Measurements from ENCODE around the gene FAM187B.
"Not testable (repeated sequence)": the region's sequence is repeated elsewhere in the genome, so short reads cannot be mapped to it uniquely, and the experiment has no call there.

Gene FAM187B

DNA sequence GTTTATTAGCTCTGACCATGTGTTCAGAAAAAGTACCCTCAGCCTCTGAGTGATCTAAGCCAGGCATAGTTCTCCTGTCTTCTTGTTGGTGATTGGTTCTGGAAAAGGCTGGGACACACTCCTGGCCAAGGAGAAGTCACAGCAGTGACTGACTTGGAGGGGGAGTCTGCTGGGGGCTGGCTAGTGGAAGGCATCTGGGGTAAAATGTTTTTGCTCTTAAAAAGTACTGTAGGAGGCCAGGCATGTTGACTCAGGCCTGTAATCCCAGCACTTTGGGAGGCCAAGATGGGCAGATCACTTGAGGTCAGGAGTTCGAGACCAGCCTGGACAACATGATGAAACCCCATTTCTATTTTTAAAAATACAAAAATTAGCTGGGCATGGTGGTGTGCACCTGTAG, 21.7 kb downstream of the FAM187B start:
- ATAC-seq (replicated peaks) (no peak), DNase-seq (no peak)
- Mint-ChIP-seq H3K4me1 (ENCODE audit: low read depth in 2 of 2) (peaks cover 48 to 53% of the 10 kb centered on the region in 2 donors), H3K9me3 (no peaks in the 10 kb centered on the region), H3K4me3 (peak overlapping the region; percentile 44 to 71), H3K27ac (peak overlapping the region; percentile 76 to 89), H3K27me3 (no peaks in the 10 kb centered on the region), H3K36me3 (ENCODE audit: insufficient read depth) (peaks cover 17% of the 10 kb centered on the region)

GRCh38 chr19:35206379-35206778, 22.2 kb downstream of the FAM187B start:
- H3K4me3 Mint-ChIP-seq = peak overlapping the region; percentile 44 to 71
- H3K36me3 Mint-ChIP-seq (ENCODE audit: insufficient read depth) = peaks cover 12% of the 10 kb centered on the region
- DNase-seq (peak; percentile 51 to 54 (median 53)), ATAC-seq (replicated peaks) (peak; percentile 54)
- H3K27ac Mint-ChIP-seq = peak overlapping the region; percentile 76 to 89
- H3K27me3 Mint-ChIP-seq = no peaks in the 10 kb centered on the region
- peaks cover 43 to 50% of the 10 kb centered on the region in 2 donors for H3K4me1 Mint-ChIP-seq (ENCODE audit: low read depth in 2 of 2)
- no peaks in the 10 kb centered on the region for H3K9me3 Mint-ChIP-seq

- peaks cover 7% of the 10 kb centered on the region for H3K36me3 Mint-ChIP-seq (ENCODE audit: insufficient read depth)
Observed at GRCh38 chr19:35205733-35206323, 22.7 kb downstream of the FAM187B start.

DNA sequence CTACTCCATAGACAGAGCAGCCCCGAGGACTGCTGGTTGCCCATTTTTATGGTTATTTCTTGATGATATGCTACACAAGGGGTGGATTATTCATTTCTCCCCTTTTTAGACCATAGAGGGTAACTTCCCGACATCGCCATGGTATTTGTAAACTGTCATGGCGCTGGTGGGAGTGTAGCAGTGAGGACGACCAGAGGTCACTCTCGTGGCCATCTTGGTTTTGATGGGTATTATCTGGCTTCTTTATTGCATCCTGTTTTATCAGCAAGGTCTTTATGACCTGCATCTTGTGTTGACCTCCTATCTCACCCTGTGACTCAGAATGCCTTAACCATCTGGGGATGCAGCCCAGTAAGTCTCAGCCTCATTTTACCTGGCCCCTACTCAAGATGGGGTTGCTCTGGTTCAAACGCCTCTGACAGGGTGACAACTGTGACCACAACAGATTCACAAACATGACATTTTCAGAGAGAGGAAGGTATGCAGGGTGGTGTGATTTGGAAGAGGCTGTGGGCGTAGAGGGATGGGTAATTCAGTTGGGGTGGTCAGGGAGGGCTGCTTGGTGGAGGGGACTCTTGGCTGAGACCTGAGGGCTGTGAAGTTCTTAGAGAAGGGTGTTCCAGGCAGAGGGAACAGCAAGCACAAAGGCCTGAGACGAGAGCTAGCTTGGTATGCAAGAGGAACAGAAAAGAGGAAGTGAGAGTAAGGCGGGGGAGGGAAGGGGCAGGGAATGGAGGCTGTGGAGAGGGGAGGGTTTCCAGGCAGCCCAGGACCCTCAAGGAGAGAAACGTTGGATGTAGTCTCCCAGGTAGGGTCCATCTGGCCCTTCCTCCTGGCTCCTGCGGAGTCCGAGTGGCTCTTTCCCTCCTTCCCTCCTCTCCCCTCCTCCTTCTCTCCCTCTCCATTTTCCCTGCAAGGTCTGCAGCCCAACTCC, 23.5 kb downstream of the FAM187B start:
- peak overlapping the region; percentile 4 to 30 for H3K4me3 Mint-ChIP-seq
- no peak for DNase-seq
- peaks cover 4% of the 10 kb centered on the region for H3K36me3 Mint-ChIP-seq (ENCODE audit: insufficient read depth)
- peak overlapping the region; percentile 76 to 89 for H3K27ac Mint-ChIP-seq
- no peaks in the 10 kb centered on the region for H3K9me3 Mint-ChIP-seq
- H3K4me1 Mint-ChIP-seq (ENCODE audit: low read depth in 2 of 2) = peaks cover 36 to 51% of the 10 kb centered on the region in 2 donors
- no peaks in the 10 kb centered on the region for H3K27me3 Mint-ChIP-seq
- no peak for ATAC-seq (replicated peaks)

More at GRCh38 chr19:35205733-35206323, 22.7 kb downstream of the FAM187B start:
- peaks cover 39 to 52% of the 10 kb centered on the region in 2 donors for H3K4me1 Mint-ChIP-seq (ENCODE audit: low read depth in 2 of 2)
- peak overlapping the region; percentile 76 to 89 for H3K27ac Mint-ChIP-seq
- DNase-seq (no peak), ATAC-seq (replicated peaks) (no peak)
- H3K27me3 Mint-ChIP-seq = no peaks in the 10 kb centered on the region
- H3K4me3 Mint-ChIP-seq = peak overlapping the region; percentile 44 to 71
- no peaks in the 10 kb centered on the region for H3K9me3 Mint-ChIP-seq

DNA sequence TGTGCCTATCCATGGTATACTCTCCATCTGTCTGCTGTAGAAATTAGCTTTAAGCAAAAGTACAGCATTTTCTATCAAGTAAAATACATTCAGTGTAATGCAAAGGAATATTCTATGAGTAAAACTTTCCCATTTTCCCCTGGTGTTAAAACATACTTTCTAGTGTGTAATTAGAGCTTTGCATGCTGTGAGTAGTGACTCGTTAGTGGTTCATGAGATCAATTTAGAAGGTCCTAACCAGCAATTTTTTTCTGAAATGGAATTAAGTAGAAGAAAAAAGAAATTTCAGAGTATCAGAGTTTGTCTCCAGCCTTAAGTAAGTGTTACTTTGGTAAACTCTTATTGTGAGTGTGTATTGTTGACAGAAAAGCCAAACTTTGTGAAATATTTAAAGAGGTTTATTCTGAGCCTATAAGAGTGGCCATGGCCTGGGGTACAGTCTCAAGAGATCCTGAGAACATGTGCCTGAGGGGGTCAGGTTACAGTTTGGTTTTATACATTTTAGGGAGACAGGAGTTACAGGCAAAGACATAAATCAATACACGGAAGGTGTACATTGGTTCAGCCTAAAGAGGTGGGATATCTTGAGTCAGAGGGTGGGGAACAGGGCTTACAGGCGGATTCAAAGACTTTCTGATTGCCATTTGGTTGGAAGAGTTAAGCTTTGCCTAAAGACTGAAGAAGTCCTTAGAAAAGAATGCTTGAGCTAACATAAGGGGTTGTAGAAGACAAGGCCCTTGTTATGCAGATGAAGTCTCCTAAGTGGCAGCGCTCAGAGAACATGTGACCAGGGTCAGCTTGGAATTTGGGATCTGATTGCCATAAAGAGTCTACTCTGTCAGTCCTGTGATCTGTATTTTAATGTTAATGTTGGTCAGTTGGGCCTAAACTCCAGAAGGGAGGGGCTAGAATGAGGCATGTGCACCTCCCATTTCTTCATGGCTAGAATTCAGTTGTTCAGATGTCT, 25.5 kb downstream of the FAM187B start:
- H3K9me3 Mint-ChIP-seq = no peaks in the 10 kb centered on the region
- H3K4me1 Mint-ChIP-seq (ENCODE audit: low read depth in 2 of 2) = peaks cover 42 to 46% of the 10 kb centered on the region in 2 donors
- H3K27ac Mint-ChIP-seq = peak overlapping the region; percentile 70 to 77
- H3K4me3 Mint-ChIP-seq = no peak overlapping the region
- ATAC-seq (replicated peaks) (no peak), DNase-seq (no peak)
- peaks cover 4% of the 10 kb centered on the region for H3K36me3 Mint-ChIP-seq (ENCODE audit: insufficient read depth)
- H3K27me3 Mint-ChIP-seq = no peaks in the 10 kb centered on the region

DNA sequence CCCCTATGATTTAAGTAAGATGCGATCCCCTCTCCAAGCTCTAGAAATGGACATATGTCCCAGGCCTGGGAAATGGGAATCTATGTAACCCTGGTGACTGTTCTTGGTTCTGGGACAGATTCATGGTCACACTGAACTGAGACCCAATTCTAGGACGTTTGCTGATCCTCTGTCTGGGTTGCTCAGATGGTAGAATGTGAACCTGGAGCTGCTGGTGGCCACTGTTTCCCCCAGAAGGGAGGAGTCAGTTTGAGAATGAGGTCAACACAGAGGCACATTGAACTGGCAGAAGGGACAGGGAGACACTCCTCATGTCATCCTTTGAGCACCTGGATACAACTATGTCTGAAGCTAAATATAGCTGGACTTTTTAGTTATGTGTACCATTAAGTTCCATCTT, 29.1 kb downstream of the FAM187B start:
- ATAC-seq (replicated peaks) (no peak), DNase-seq (no peak)
- H3K4me3 Mint-ChIP-seq = no peak overlapping the region
- no peak overlapping the region for H3K27ac Mint-ChIP-seq
- no peaks in the 10 kb centered on the region for H3K27me3 Mint-ChIP-seq
- no peaks in the 10 kb centered on the region for H3K9me3 Mint-ChIP-seq
- H3K4me1 Mint-ChIP-seq (ENCODE audit: low read depth in 2 of 2) = peaks cover 20 to 24% of the 10 kb centered on the region in 2 donors
- no peaks in the 10 kb centered on the region for H3K36me3 Mint-ChIP-seq (ENCODE audit: insufficient read depth)

DNA sequence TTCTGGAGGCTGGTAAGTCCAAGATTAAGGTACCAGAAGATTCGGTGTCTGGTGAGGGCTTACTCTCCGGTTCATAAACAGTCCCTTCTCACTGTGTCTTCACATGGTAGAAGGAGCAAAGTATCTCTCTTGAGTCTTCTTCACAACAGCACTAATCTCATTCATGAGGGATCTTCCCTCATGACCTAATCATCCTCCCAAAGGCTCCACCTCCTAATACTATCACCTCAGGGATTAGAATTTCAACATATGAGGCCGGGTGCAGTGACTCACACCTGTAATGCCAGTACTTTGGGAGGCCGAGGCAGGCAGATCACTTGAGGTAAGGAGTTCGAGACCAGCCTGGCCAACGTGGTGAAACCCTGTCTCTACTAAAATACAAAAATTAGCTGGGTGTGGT, 31.7 kb downstream of the FAM187B start:
- H3K9me3 Mint-ChIP-seq; H3K4me3 Mint-ChIP-seq; H3K36me3 Mint-ChIP-seq (ENCODE audit: insufficient read depth); H3K27ac Mint-ChIP-seq; DNase-seq; H3K27me3 Mint-ChIP-seq; ATAC-seq (replicated peaks): not testable (repeated sequence)
- peaks cover 10 to 12% of the 10 kb centered on the region in 2 donors for H3K4me1 Mint-ChIP-seq (ENCODE audit: low read depth in 2 of 2)

- ATAC-seq (replicated peaks) (no peak), DNase-seq (no peak)
- no peaks in the 10 kb centered on the region for H3K27me3 Mint-ChIP-seq
- H3K9me3 Mint-ChIP-seq = no peaks in the 10 kb centered on the region
- no peak overlapping the region for H3K27ac Mint-ChIP-seq
- no peak overlapping the region for H3K4me3 Mint-ChIP-seq
- H3K4me1 Mint-ChIP-seq (ENCODE audit: low read depth in 2 of 2) = peaks cover 6 to 10% of the 10 kb centered on the region in 2 donors
- no peaks in the 10 kb centered on the region for H3K36me3 Mint-ChIP-seq (ENCODE audit: insufficient read depth)
Observed at GRCh38 chr19:35195830-35196229, 32.7 kb downstream of the FAM187B start.

- ATAC-seq (replicated peaks) (no peak), DNase-seq (no peak)
- peak overlapping the region in 1 of 2 donors; percentile 26 for H3K27ac Mint-ChIP-seq
- H3K4me1 Mint-ChIP-seq (ENCODE audit: low read depth in 2 of 2) = peaks cover 4 to 10% of the 10 kb centered on the region in 2 donors
- no peak overlapping the region for H3K4me3 Mint-ChIP-seq
- H3K36me3 Mint-ChIP-seq (ENCODE audit: insufficient read depth) = no peaks in the 10 kb centered on the region
- no peaks in the 10 kb centered on the region for H3K9me3 Mint-ChIP-seq
- H3K27me3 Mint-ChIP-seq = no peaks in the 10 kb centered on the region
Observed at GRCh38 chr19:35194012-35194984, 34.2 kb downstream of the FAM187B start.

GRCh38 chr19:35184884-35185283, 43.7 kb downstream of the FAM187B start:
- Mint-ChIP-seq H3K9me3 (no peaks in the 10 kb centered on the region), H3K36me3 (ENCODE audit: insufficient read depth) (no peaks in the 10 kb centered on the region), H3K27me3 (no peaks in the 10 kb centered on the region), H3K4me3 (no peak overlapping the region), H3K4me1 (ENCODE audit: low read depth in 2 of 2) (peaks cover 0 to under 1% of the 10 kb centered on the region in 2 donors), H3K27ac (no peak overlapping the region)
- DNase-seq (no peak), ATAC-seq (replicated peaks) (no peak)

DNA sequence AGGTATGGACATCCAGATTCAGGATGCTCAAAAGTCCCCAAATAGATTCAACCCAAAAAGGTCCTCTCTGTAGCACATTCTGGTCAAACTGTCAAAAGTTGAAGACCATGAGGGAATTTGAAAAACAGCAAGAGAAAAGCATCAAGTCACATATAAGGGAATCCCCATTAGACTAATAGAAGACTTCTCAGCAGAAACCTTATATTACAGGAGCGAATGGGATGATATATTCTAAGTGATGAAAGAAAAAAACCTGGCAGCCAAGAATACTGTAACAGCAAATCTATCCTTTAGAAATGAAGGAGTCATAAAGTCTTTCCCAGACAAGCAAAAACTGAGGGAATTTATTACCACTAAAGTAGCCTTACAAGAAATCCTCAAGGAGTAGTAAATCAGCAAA, 44.3 kb downstream of the FAM187B start:
- Mint-ChIP-seq H3K27me3 (no peaks in the 10 kb centered on the region), H3K9me3 (no peaks in the 10 kb centered on the region), H3K4me3 (no peak overlapping the region), H3K4me1 (ENCODE audit: low read depth in 2 of 2) (peaks cover 0 to 2% of the 10 kb centered on the region in 2 donors), H3K36me3 (ENCODE audit: insufficient read depth) (no peaks in the 10 kb centered on the region), H3K27ac (no peak overlapping the region)
- DNase-seq (no peak), ATAC-seq (replicated peaks) (no peak)

- no peak for ATAC-seq (replicated peaks)
- Mint-ChIP-seq H3K4me1 (ENCODE audit: low read depth in 2 of 2) (peaks cover 0 to 5% of the 10 kb centered on the region in 2 donors), H3K27ac (no peak overlapping the region), H3K36me3 (ENCODE audit: insufficient read depth) (no peaks in the 10 kb centered on the region), H3K4me3 (no peak overlapping the region), H3K9me3 (no peaks in the 10 kb centered on the region), H3K27me3 (no peaks in the 10 kb centered on the region)
- DNase-seq = no peak
Observed at GRCh38 chr19:35181387-35181786, 47.2 kb downstream of the FAM187B start.

All from effector memory CD8-positive, alpha-beta T cell (primary cell).